ENCODE data around the gene DIAPH3.

Gene DIAPH3

DNA sequence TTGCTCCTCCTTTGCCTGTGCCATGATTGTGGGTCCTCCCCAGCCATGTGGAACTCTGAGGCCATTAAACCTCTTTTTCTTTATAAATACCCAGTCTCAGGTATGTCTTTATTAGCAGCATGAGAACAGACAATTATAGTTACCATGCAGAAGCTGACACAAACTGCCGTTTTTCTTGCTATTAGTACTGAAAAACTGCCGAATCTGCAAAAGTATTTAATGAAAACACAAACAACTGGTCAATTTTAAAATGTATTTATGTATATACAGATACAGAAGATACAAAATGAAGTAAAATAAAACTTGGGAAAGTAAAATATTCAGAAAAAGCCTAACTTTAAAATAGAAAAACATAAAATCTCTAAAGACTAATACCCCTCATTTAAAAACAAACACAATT is 206.3 kb downstream of the DIAPH3 start:
- no peak for DNase-seq (ENCODE audit: low read depth)

GRCh38 chr13:59954601-59955000 is 209.1 kb downstream of the DIAPH3 start:
- DNase-seq (ENCODE audit: low read depth), result no peak

DNA sequence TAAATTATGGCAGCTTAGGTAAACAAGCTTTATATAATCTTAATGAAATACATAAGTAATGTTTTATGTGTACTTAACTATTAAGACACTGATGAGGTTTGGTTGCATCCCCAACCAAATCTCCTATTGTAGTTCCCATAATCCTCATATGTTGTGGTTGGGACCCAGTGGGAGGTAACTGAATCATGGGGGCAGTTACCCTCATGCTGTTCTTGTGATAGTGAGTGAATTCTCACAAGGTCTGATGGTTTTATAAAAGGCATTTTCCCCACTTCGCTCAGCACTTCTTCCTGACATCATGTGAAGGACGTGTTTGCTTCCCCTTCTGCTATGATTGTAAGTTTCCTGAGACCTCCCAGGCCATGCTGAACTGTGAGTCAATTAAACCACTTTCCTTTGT is 212.7 kb downstream of the DIAPH3 start:
- no peak for DNase-seq (ENCODE audit: low read depth)

GRCh38 chr13:59950266-59950665 is 213.5 kb downstream of the DIAPH3 start:
- no peak for DNase-seq (ENCODE audit: low read depth)

DNA sequence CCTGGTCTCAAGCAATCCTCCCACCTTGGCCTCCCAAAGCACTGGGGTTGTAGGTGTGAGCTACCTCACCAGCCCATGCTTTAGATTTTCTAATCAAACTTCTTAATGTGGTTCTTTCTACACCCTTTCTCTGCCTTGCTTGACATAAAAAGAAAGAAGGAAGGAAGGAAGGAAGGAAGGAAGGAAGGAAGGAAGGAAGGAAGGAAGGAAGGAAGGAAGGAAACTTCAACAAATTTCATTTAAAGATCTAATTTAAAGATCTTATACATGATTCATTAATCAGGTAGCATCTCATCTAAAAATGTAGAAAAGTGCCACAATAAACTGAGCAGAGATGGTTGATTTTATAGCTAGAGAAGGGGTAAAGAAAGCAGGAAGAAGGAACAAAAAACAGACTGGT is 215.0 kb downstream of the DIAPH3 start:
- DNase-seq (ENCODE audit: low read depth), result no peak

- DNase-seq (ENCODE audit: low read depth), result no peak
Measured at GRCh38 chr13:59946944-59947343, 216.8 kb downstream of the DIAPH3 start.

DNA sequence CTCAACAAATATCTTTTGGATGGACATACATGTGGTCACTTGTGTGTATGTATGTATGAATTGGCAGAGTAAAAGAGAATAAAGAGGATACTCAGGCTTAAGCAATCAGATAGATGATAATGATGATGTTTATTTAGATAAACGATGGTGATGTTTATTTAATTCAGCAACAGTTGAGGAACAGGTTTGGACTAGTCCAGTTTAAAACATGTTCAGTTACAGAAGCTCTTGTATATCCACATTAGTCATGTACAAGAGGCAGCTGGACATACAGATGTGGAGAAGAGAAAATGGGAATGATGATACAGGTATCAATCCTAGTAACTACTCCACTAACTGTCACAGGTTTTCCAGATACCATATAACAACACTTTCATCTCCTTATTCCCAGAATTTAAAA is 232.1 kb downstream of the DIAPH3 start:
- no peak for DNase-seq (ENCODE audit: low read depth)

GRCh38 chr13:59924256-59924655 is 239.5 kb downstream of the DIAPH3 start:
- DNase-seq (ENCODE audit: low read depth), result no peak

DNA sequence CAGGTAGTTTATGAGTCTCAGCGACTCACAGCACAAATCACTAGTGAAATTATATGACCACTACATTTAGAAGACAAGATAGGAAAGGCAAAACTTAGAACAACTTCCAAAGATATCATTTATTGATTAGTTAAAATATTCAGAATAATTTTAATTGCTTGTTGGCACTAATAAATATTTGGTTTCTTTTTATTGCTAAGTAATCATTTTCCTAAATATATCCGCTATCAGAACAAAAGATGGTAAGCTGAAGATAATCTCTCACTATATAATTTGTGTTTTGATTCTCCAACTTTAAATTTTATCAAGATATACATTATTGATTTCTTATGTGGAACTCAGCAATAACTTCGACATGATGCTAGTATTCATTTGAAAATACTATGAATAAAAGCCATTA is 248.5 kb downstream of the DIAPH3 start:
- DNase-seq (ENCODE audit: low read depth), result no peak

DNA sequence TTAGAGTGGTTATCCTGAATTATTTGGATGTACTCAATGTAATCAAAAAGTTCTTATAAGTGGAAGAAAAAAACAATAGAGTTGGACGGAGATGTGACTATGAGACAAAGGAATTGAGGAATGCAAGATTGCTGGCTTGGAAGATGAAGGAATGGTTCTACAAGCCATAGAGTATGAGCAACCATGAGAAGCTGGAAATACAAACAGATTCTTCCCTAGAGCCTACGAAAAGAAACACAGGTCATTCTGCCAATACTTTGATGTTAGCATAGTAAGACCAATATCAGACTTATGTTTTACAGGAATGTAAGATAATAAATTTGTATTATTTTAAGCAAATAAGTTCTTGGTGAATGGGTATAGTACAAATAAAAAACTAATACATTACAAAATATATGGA is 249.2 kb downstream of the DIAPH3 start:
- no peak for DNase-seq (ENCODE audit: low read depth)

DNA sequence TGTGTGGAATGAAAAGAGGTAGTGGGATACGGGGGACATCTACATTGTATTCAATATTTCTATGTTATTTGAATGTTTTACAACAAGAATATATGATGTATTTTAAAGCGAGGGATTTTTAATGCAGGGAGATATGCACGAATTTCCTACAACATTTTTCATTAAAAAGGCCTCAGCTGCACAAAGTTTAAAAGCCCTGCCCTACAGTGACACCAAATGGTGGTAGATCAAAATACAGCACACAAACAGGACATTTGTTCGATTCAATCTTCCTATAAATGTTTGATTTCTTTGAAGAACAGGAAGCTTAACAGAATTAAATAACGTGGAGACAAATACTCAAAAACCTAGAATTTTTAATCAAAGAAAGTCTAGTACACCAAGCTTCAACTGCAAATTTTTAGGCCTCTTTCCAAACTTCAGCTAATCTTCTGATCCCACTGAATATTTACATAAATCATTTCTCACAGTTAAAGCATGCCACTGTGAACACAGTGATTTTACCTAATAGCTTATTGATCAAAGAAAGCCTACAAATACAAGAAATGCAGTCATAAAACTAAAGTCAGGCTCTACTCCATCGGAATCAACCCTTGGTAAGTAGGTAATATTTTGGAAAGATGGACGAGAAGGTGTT is 257.2 kb downstream of the DIAPH3 start:
- DNase-seq (ENCODE audit: low read depth), result no peak

DNA sequence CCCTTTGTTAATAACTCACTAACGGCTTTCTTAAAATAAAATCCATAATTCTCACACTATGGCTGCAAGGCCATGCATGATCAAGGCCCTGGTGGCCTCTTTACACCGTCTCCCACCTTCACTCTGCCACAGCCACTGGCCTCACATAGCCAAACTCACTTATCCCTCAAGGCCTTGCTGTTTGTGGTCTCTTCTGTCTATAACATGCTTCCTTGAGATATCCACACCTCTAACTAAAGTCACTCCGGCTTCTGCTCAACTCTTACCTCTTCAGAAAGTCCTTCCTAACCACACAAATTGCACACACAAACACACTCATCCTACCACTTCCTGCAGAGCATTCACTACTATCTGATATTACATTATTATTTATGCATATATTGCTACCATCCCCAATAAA is 262.5 kb downstream of the DIAPH3 start:
- no peak for DNase-seq (ENCODE audit: low read depth)

DNA sequence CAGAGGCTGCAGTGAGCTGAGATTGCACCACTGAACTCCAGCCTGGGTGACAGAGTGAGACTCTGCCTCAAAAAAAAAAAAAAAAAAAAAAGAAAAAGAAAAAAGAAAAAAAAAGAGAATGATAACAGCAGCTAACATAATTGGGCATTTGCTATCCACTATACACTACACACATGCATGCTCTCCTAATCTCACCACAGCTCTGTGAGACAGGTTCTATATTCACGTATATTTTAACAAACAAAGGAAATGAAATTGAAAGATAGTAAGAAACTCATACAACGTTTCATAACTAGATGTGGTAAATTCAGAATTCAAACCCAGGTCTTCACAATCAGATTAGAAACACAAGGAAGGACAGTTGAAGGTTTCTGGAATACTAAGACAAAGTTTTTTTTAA is 265.7 kb downstream of the DIAPH3 start:
- no peak for DNase-seq (ENCODE audit: low read depth)

- no peak for DNase-seq (ENCODE audit: low read depth)
Measured at GRCh38 chr13:59893266-59893665, 270.5 kb downstream of the DIAPH3 start.

- DNase-seq (ENCODE audit: low read depth), result no peak
Measured at GRCh38 chr13:59891053-59891452, 272.7 kb downstream of the DIAPH3 start.

DNA sequence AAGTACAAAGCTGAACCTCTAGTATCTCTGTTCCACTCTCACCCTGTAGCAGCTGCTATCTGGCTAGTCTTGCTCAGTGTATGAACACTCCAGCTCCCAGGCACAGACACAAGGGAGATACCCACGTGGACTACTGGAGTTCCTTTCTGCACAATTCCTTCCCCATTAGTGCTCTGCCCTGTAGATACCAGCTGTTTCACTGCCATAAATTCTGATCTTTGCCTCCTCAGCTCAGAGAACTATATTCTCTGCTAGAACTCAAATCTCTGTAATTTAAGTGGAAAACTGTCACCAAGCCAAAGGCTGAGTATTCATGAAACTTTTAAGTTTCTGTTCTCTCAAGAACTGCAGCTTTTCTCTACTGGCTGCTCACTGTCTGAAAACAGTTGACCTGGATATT is 273.7 kb downstream of the DIAPH3 start:
- DNase-seq (ENCODE audit: low read depth), result no peak

GRCh38 chr13:59888408-59888807 is 275.3 kb downstream of the DIAPH3 start:
- DNase-seq (ENCODE audit: low read depth), result no peak

- DNase-seq (ENCODE audit: low read depth), result no peak
Measured at GRCh38 chr13:59885076-59885475, 278.7 kb downstream of the DIAPH3 start.

DNA sequence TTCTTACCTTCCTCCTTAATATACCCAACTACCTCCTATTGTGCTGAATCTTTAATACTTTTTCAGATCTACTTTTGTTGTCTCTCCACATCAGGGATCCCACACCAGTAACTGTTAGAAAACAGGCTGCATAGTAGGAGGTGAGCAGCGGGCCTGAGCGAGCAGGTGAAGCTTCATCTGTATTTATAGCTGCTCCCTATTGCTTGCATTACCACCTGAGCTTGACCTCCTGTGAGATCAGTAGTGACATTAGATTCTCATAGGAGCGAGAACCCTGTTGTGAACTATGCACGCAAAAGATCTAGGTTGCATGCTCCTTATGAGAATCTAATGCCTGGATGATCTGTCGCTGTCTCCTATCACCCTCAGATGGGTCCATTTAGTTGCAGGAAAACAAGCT is 279.8 kb downstream of the DIAPH3 start:
- DNase-seq (ENCODE audit: low read depth), result no peak

GRCh38 chr13:59880468-59880867 is 283.3 kb downstream of the DIAPH3 start:
- no peak for DNase-seq (ENCODE audit: low read depth)

- no peak for DNase-seq (ENCODE audit: low read depth)
Measured at GRCh38 chr13:59879281-59879680, 284.4 kb downstream of the DIAPH3 start.

GRCh38 chr13:59877933-59878332 is 285.8 kb downstream of the DIAPH3 start:
- no peak for DNase-seq (ENCODE audit: low read depth)

GRCh38 chr13:59874973-59875372 is 288.8 kb downstream of the DIAPH3 start:
- DNase-seq (ENCODE audit: low read depth), result no peak

DNA sequence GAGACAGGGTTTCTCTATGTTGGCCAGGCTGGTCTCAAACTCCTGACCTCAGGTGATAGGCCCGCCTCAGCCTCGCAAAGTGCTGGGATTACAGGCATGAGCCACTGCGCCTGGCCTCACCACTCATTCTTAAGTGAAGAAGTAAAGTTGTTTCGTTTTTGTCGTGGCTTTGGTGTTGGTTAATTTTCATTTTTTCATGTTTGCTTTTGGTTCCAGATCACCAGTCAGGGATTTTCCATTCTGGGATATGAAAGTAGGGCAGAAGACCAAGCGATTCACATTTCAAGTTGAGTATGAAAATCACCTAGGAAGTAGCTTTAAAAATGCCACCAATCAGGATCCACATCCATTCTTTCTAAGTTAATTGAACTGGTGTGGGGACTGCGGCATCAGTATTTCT is 289.9 kb downstream of the DIAPH3 start:
- DNase-seq (ENCODE audit: low read depth), result no peak

DNA sequence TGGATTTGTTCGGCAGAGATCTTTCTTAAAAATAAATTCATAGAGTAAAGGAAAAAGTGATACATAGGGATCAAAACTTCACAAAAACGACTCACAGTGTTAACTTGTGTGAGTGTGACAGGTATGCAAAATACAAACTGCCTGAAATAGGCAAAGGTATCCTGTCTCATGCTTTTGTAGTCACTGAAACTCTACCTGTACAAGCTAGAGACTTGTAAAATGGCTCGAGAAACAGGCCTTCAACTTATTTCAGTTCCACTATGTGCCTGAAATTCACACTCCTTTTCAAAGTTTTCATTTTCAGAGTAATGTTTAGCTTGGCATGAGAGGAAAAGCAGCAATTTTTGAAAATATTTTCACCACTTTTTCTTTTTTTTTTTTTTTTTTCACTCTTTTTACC is 290.4 kb downstream of the DIAPH3 start:
- no peak for DNase-seq (ENCODE audit: low read depth)
